UCSD-AML1 (cell line): ENCODE measurements around the gene ZBTB1.
"Not testable (repeated sequence)": the region's sequence is repeated elsewhere in the genome, so short reads cannot be mapped to it uniquely, and the experiment has no call there.

ENCODE experiments used
- DNase-seq: peaks from one replicate; lab custom pipeline; 2025; ENCODE audit not compliant: unreplicated experiment; lab: John Stamatoyannopoulos, UW

Gene ZBTB1

DNA sequence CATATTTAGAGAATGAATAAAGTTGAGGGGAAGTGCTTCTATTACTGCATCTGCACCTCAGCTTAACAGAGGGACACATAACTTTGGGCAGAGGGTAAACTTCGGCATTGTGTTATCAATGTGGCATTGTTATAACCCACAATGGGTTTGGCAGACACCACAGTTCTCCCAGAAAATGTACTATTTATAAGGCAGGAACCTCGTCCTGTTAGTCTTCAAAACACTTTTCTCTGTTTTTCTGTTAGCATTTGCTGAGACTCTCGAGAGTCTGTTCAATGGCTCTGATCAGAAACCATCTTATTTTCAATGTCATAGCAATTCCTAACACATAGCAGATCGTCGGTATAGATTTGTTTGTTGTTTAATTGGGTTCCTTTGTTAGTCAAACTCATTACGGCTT, 59.1 kb downstream of the ZBTB1 start:
- DNase-seq: no peak

DNA sequence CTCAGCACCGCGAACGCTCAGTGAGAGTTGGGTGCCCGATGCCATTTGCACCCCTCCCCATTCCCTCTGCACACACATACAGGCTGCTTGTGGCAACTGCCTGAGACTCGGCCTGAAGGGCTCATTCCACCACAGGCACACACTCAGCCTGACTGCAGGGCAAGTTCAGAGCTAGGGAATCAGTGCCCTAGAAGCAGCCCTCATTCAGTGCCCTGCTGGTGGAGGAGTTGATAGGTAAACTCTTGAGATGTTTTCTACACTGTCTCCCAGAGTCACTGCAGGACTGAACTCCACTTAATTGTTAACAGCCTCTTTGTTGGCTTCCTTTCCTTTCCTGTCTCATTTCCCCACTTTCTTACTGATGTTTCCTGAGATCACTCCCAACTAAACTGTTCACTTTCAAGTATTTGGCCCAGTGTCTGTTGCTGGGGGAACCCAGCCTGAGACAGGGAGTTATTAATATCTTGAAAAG, 62.1 kb downstream of the ZBTB1 start:
- peak; percentile 19 for DNase-seq

DNA sequence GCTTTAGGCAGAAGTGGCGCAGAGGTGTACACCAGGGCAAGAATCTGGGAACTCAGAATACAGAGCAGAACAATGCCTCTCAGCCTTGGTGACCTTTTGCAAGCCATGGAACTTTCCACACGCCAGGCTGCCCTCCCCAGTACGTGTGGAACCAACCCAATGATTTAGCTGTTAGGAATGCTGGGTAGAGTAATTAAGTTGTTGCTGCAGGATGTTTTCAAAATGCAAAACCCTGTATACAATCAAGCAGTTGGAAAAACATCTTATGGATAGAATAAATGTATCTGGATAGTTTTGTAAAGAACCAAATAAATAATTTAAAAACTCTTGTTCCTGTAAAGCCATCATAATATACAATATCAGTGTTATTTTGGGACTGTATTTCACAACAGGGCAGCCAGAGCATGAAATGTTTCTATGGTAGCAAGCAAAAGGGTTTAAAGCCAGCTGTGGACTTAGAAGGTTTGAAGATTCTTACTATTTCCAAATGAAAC, 64.6 kb downstream of the ZBTB1 start:
- no peak for DNase-seq

DNA sequence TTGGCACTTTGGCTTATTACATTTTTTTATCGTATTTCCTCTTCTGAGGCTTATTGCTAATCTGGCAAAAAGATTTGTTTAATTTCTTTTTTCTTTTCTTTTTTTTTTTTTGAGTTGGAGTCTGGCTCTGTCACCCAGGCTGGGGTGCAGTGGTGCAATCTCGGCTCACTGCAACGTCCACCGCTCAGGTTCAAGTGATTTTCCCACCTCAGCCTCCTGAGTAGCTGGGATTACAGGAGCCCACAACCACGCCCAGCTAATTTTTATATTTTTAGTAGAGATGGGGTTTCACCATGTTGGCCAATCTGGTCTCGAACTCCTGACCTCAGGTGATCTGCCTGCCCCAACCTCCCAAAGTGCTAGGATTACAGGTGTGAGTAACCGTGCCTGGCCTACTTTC, 65.1 kb downstream of the ZBTB1 start:
- not testable (repeated sequence) for DNase-seq

GRCh38 chr14:64572386-64573104, 68.0 kb downstream of the ZBTB1 start:
- DNase-seq: no peak

DNA sequence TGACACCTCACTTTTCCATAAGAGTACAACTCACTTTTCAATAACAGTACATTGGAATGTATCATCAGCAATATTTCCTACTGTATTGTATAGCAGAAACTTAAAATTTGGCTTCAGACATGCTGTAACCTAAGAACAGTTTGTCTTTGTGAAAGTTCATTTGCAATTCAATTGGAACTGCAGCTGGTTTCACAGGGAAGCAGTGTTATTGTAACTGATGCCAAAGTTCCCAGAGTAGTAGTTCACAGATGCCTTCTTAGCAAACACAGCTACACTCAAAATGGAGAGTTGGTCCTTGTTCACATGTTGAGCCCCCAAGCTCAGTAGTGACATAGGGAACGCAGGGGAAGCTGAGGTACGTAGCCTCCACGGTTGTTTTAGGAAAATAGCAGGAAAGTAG, 68.5 kb downstream of the ZBTB1 start:
- DNase-seq: no peak
